Cardiac muscle cell (in vitro differentiated cells and primary cell): Measurements from ENCODE around the gene HNF1B. TPM values are rescaled to one million over a fixed set of nuclear protein-coding genes. Genes with fewer than 3 reads are reported as not detected.

Experiments
- DNase-seq, 2 donors: peaks; one replicate each; pipeline versions ENCODE4 v3.0.0 to v3.0.0-alpha.2; 2010 to 2017; ENCODE audit warnings: low read depth in 1 of 2, low spot score in 1 of 2
- H3K27ac ChIP-seq: fragments of 200-600 bp; sonication (generic); 2 replicates; pipeline ENCODE4 v1.5.1; 2016
- H3K27me3 ChIP-seq: fragments of 200-600 bp; sonication (generic); 2 replicates; pipeline ENCODE4 v1.6.0; 2016; ENCODE audit warnings: control low read depth
- H3K36me3 ChIP-seq: fragments of 200-600 bp; sonication (generic); 2 replicates; pipeline ENCODE4 v1.5.1; 2016; ENCODE audit warnings: control low read depth
- H3K4me1 ChIP-seq: fragments of 200-600 bp; sonication (generic); 2 replicates; pipeline ENCODE4 v1.8.1; 2017; ENCODE audit warnings: low read depth, mild to moderate bottlenecking, mixed run types
- H3K4me3 ChIP-seq: fragments of 200-600 bp; sonication (generic); 2 replicates; pipeline ENCODE4 v1.5.1; 2016; ENCODE audit warnings: mild to moderate bottlenecking
- H3K9me3 ChIP-seq: fragments of 200-600 bp; sonication (generic); 2 replicates; pipeline ENCODE4 v1.5.1; 2017; ENCODE audit warnings: low read depth, mild to moderate bottlenecking, control low read depth
- polyA plus RNA-seq: library from polyadenylated mRNA; unstranded; fragments of >200 nt; fragmentation: Nextera tagmentation; extraction: Ambion mirVana; gene quantifications from 2 replicates; pipeline ENCODE4 v1.2.1, GENCODE V29; 2016
- total RNA-seq: library from RNA; depleted of rRNA; stranded (reverse); fragments of >200 nt; gene quantifications from 2 replicates; pipeline ENCODE4 v1.2.3, GENCODE V29; 2016
- TF ChIP-seq, protein P1 (sequence below): IDR thresholded peaks from 2 replicates; pipeline ENCODE4 v1.5.1; 2012; ENCODE audit warnings: low read depth, mild to moderate bottlenecking, low read length

Gene HNF1B
- total and polyA plus RNA-seq, 2 experiments from 2014 or later = not detected

DNA sequence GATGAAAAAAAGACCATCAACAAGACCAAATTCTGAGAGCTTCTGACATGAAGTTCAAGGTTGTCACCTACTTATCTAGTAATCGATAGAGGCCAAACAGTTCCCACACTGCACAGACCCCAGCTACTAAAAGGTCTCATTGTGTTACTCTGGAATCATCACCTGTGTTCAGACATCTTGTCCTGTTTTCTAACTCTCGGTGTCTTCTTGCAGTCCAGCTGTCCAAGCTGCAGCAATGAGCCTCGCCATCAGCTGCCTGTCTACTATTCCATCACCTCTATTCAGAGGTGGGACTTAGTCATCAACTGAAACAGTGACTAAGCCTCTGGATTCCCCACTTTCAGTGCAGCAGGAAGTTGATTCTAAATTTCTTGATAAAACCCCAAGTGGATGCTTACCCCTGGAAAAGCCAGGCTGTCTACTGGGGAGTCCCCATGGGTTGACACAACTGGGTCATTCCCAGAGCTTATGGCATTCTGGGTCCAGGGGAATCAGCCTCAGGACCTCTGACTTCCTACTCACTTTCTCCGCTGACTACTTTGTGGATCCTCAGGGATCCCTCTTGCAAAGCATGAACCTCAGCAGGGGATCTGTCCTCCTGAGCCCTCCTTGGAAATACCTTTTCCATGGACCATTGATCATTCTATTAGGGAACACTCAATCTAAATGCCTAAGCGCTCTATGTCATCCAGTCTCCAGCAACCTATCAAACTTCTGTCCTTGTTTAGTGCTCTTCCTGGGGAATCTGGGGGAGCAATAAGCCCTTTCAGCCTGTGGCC, 46.5 kb downstream of the HNF1B start:
- no peaks in the 10 kb centered on the region for H3K36me3 ChIP-seq
- H3K4me1 ChIP-seq = no peaks in the 10 kb centered on the region
- H3K27ac ChIP-seq = no peak overlapping the region
- no peak overlapping the region for H3K4me3 ChIP-seq
- no peaks in the 10 kb centered on the region for H3K27me3 ChIP-seq
- no peaks in the 10 kb centered on the region for H3K9me3 ChIP-seq
- TF ChIP-seq, protein P1, sequence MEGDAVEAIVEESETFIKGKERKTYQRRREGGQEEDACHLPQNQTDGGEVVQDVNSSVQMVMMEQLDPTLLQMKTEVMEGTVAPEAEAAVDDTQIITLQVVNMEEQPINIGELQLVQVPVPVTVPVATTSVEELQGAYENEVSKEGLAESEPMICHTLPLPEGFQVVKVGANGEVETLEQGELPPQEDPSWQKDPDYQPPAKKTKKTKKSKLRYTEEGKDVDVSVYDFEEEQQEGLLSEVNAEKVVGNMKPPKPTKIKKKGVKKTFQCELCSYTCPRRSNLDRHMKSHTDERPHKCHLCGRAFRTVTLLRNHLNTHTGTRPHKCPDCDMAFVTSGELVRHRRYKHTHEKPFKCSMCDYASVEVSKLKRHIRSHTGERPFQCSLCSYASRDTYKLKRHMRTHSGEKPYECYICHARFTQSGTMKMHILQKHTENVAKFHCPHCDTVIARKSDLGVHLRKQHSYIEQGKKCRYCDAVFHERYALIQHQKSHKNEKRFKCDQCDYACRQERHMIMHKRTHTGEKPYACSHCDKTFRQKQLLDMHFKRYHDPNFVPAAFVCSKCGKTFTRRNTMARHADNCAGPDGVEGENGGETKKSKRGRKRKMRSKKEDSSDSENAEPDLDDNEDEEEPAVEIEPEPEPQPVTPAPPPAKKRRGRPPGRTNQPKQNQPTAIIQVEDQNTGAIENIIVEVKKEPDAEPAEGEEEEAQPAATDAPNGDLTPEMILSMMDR = no peak
- no peak for DNase-seq

DNA sequence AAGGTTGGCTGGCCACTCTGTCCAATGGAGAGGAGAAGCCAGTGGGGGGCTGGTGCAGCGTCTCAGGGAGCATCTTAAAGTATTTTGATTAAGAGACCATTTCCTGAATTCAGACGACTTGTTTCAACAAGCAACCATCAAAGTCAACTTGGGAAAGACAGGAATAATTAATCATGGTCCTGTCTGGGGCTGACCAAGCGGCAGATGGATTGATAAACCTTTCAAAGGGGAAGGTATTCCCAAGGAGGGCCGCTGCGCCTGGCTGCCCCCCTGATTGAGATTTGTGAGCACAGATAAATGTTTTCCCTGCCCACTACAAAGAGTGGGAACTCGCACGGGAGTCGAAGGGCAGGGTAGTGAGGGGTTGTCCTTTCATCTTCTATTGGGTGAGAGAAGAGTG, 47.5 kb downstream of the HNF1B start:
- Histone ChIP-seq H3K36me3 (no peaks in the 10 kb centered on the region), H3K27ac (no peak overlapping the region)

DNA sequence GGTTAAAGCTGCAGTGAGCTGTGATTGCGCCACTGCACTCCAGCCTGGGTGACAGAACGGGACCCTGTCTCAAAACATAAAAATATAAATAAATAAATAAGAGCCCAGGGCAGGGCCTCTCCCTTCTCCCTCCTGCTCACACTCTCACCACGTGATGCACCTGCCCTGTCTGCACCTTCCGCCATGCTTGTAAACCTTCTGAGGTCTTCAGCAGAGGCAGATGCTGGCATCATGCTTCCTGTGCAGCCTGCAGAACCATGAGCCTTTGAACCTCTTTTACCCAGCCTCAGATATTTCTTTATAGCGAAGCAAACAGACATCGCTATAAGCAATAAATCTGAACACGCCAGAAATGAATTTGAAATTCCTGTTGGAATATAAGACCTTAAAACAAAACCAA, 48.5 kb downstream of the HNF1B start:
- TF ChIP-seq, protein P1 = no peak
- Histone ChIP-seq H3K27ac (no peak overlapping the region), H3K36me3 (no peaks in the 10 kb centered on the region), H3K27me3 (no peaks in the 10 kb centered on the region), H3K4me1 (no peaks in the 10 kb centered on the region), H3K9me3 (no peaks in the 10 kb centered on the region), H3K4me3 (no peak overlapping the region)
- no peak for DNase-seq

More for the DNA sequence above, 47.5 kb downstream of the HNF1B start:
- H3K9me3 ChIP-seq = no peaks in the 10 kb centered on the region
- no peaks in the 10 kb centered on the region for H3K27me3 ChIP-seq
- TF ChIP-seq, protein P1 = no peak
- no peak overlapping the region for H3K4me3 ChIP-seq
- H3K4me1 ChIP-seq = no peaks in the 10 kb centered on the region
- no peak for DNase-seq

DNA sequence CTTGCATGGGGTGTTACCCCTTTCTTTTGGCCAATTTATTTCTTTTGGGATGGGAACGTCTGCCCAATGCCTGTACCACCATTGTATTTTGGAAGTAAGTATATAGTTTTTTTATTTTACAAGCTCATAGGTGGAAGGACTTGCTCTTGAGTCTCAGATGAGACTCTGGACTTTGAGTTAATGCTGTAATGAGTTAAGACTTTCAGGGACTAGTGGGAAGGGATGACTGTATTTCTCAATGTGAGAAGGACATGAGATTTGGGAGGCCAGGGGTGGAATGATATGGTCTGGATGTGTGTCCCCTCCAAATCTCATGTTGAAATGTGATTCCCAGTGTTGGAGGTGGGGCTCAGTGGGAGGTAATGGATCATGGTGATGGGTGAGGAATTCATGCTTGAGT, 49.1 kb downstream of the HNF1B start:
- TF ChIP-seq, protein P1 = no peak
- H3K4me1 ChIP-seq = no peaks in the 10 kb centered on the region
- H3K27ac ChIP-seq = no peak overlapping the region
- H3K27me3 ChIP-seq = no peaks in the 10 kb centered on the region
- H3K9me3 ChIP-seq = no peaks in the 10 kb centered on the region
- DNase-seq = no peak
- H3K4me3 ChIP-seq = no peak overlapping the region
- no peaks in the 10 kb centered on the region for H3K36me3 ChIP-seq

DNA sequence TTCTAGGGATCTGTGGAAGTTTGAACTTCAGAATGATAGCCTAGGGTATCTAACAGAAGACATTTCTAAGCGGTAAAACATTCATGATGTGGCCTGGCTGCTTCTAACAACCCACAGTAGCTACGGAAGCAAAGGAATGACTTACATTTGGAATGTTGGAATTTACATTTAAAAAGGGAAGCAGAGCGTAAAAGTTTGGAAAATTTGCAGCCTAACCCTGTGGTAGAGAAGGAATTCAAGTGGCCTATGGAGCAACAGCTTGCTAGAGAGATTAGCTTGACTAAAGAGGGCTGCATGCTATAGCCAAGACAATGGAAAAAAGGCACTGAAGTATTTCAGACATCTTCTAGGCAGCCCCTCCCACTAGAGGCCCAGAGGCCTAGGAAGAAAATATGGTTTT, 50.1 kb downstream of the HNF1B start:
- TF ChIP-seq, protein P1 = no peak
- no peaks in the 10 kb centered on the region for H3K4me1 ChIP-seq
- no peaks in the 10 kb centered on the region for H3K36me3 ChIP-seq
- no peak overlapping the region for H3K27ac ChIP-seq
- no peaks in the 10 kb centered on the region for H3K9me3 ChIP-seq
- no peak for DNase-seq
- no peak overlapping the region for H3K4me3 ChIP-seq
- H3K27me3 ChIP-seq = no peaks in the 10 kb centered on the region
